ENCODE results near the gene PRDM15.

The PRDM15 gene

DNA sequence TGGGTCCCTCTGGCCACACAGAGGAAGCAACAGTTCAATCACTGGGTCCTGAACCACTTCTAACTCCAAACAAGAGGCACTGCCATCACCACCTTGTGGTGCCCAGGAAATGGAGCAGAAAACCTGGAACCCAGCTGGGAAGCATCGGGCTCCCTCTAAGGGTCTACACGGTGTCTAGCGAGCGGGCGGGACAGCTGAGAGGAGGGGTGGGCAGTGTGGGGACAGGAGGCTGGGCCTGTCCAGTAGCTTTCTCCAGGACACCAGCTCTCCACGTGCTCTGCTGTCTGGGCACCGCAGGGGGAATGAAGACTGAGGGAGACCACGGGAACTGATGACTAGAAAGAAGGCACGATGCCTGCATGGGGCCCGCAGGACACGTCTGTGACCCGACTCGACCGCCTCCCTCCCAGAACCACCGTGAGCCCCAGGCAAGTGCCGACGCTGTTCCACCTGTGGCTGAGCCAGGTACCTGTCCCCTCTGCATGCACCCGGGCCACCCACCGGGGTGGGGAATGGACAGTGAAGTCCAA lies 5.4 kb upstream of the PRDM15 start:
- Histone ChIP-seq H3K9me3 (ENCODE audit: control insufficient read depth, insufficient read depth, low read length) (no peaks in the 10 kb centered on the region), H3K9ac (ENCODE audit: low read depth, low read length) (no peak overlapping the region), H3K4me1 (ENCODE audit: insufficient read depth, low read length) (peaks cover 8% of the 10 kb centered on the region; the same call in 1 of the 2 replicates), H3K36me3 (ENCODE audit: insufficient read depth, low read length) (no peaks in the 10 kb centered on the region)

DNA sequence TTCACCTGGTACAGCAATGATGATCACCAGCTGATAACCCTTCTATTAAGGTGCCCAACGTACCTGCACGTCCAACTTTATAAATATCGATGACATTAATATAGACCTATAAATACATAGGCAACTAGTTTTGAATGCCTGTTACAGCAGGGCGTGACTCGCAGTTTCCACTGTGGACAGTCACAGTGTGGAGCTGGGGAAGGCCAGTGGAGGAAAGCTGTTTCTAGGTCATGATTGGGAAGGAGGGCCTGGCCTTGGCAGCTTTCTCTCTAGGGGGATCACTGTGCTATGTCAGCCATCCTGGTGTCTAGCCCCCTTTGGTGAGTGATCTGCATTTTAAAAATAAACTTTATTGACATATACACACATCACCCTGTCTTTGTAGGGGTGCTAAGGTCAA lies 4.4 kb upstream of the PRDM15 start:
- no peak overlapping the region for H3K9ac ChIP-seq (ENCODE audit: low read depth, low read length)
- H3K4me1 ChIP-seq (ENCODE audit: insufficient read depth, low read length), result peaks cover 8% of the 10 kb centered on the region; the same call in 1 of the 2 replicates
- H3K36me3 ChIP-seq (ENCODE audit: insufficient read depth, low read length), result no peaks in the 10 kb centered on the region
- no peaks in the 10 kb centered on the region for H3K9me3 ChIP-seq (ENCODE audit: control insufficient read depth, insufficient read depth, low read length)

DNA sequence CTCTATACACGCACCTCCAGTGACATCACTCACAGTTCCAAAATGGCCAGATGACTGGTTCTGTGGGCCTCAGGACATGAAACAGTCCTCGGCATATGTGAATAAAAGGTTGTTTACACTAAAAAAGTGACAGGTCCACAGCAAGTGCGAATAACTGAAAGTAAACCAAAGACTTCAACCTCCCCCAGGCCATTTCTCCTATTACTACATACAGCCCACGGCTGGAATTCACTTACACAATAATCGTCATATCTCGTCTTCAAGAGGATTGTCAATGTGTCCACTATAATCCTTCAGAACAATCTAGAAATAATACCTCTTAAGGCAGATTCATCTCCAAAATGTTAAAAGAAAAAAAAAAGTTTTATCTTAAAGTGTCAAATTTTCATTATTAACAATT lies 1.9 kb upstream of the PRDM15 start:
- Histone ChIP-seq H3K9ac (ENCODE audit: low read depth, low read length) (no peak overlapping the region), H3K9me3 (ENCODE audit: control insufficient read depth, insufficient read depth, low read length) (no peaks in the 10 kb centered on the region), H3K4me1 (ENCODE audit: insufficient read depth, low read length) (peaks cover 8% of the 10 kb centered on the region; the same call in 1 of the 2 replicates), H3K36me3 (ENCODE audit: insufficient read depth, low read length) (no peaks in the 10 kb centered on the region)

DNA sequence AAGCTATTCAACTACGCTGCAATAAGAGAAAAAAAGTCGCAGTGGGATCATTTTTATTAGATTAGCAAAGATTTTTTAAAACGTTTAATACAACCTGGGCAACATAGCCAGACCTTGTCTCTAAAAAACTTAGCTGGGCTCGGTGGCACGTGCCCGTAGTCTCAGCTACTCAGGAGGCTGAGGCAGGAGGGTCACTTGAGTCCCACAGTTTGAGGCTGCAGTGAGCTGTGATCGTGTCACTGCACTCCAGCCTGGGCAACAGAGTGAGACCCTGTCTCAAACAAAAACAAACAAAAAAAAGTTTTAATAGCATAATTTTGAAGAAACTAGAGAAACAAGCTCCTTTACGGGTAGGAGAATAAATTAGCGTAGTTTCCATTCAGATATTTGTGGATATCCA lies 1.0 kb upstream of the PRDM15 start:
- H3K4me1 ChIP-seq (ENCODE audit: insufficient read depth, low read length), result peaks cover 4% of the 10 kb centered on the region; the same call in 1 of the 2 replicates
- no peaks in the 10 kb centered on the region for H3K36me3 ChIP-seq (ENCODE audit: insufficient read depth, low read length)
- H3K9ac ChIP-seq (ENCODE audit: low read depth, low read length), result peak overlapping the region; percentile 77; the same call in 1 of the 2 replicates
- no peaks in the 10 kb centered on the region for H3K9me3 ChIP-seq (ENCODE audit: control insufficient read depth, insufficient read depth, low read length)

DNA sequence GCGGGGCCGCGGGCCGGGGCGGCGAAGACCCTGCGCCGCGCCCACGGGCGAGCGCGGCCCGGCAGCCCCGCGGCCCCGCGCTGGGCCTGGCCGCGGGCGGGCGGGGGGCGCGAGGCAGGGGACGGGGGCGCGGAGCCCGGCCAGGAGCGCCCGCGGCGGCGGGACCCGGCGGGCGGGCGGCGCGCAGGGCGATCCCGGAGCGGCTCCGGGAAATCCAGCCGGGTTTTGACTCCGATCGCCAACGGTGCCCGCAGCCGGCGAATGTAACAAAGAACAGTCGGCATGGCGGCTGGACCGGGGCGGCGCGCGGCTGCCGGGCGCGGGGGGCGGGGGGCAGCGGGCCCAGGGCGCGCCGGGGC lies 334 bp downstream of the PRDM15 start:
- peak overlapping the region; percentile 91; the same call in 1 of the 2 replicates for H3K9ac ChIP-seq (ENCODE audit: low read depth, low read length)
- no peaks in the 10 kb centered on the region for H3K4me1 ChIP-seq (ENCODE audit: insufficient read depth, low read length)
- no peaks in the 10 kb centered on the region for H3K36me3 ChIP-seq (ENCODE audit: insufficient read depth, low read length)
- no peaks in the 10 kb centered on the region for H3K9me3 ChIP-seq (ENCODE audit: control insufficient read depth, insufficient read depth, low read length)

GRCh38 chr21:41877901-41878830 lies 978 bp downstream of the PRDM15 start:
- Histone ChIP-seq H3K9me3 (ENCODE audit: control insufficient read depth, insufficient read depth, low read length) (no peaks in the 10 kb centered on the region), H3K9ac (ENCODE audit: low read depth, low read length) (peak overlapping the region; percentile 91), H3K4me1 (ENCODE audit: insufficient read depth, low read length) (no peaks in the 10 kb centered on the region), H3K36me3 (ENCODE audit: insufficient read depth, low read length) (no peaks in the 10 kb centered on the region)

GRCh38 chr21:41876928-41877652 lies 2.1 kb downstream of the PRDM15 start:
- H3K4me1 ChIP-seq (ENCODE audit: insufficient read depth, low read length), result no peaks in the 10 kb centered on the region
- H3K9me3 ChIP-seq (ENCODE audit: control insufficient read depth, insufficient read depth, low read length), result no peaks in the 10 kb centered on the region
- H3K9ac ChIP-seq (ENCODE audit: low read depth, low read length), result no peak overlapping the region
- no peaks in the 10 kb centered on the region for H3K36me3 ChIP-seq (ENCODE audit: insufficient read depth, low read length)

DNA sequence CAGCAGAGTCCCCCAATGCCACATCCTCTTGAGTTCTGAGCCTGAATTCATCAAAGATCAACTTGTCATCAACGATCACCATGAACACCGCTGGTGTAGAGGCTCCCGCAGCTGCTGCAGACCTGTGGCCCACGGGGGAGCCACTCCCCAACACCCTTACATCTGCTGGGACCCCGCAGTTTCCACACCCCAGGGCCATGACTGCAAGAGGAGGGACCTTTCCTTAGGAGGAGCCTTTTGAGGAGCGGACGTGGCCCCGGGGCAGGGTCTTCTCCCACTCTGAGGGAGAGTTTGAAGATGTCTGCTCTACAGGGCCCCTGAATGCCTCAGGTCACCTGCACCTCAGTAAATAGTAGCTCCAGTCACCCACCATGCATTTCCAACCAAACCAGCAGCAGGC lies 2.7 kb downstream of the PRDM15 start:
- H3K9ac ChIP-seq (ENCODE audit: low read depth, low read length), result no peak overlapping the region
- no peaks in the 10 kb centered on the region for H3K9me3 ChIP-seq (ENCODE audit: control insufficient read depth, insufficient read depth, low read length)
- H3K4me1 ChIP-seq (ENCODE audit: insufficient read depth, low read length), result 0 out of 2 replicates have a peak, but pooled peaks cover 2% of the 10 kb centered on the region
- H3K36me3 ChIP-seq (ENCODE audit: insufficient read depth, low read length), result no peaks in the 10 kb centered on the region

DNA sequence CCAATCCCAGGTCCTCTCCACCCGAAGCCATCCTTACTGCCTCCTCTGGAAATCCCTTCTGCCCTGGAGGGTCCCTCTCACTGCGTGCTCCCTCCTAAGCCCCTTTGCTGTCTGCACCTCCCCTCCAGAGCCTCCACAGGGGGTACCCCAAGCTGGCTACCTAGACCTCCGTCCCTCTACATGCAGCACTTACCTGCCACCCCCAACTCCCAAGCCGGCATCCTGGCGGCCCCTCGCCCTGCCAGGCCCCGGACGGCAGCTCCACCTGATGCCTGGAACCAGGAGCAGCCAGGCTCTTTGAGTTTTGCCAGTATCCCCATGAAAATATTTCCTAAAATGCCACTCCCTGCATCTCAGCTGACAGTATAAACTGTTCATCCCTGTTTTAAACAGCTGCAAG lies 4.1 kb downstream of the PRDM15 start:
- Histone ChIP-seq H3K4me1 (ENCODE audit: insufficient read depth, low read length) (0 out of 2 replicates have a peak, but pooled peaks cover 3% of the 10 kb centered on the region), H3K9me3 (ENCODE audit: control insufficient read depth, insufficient read depth, low read length) (no peaks in the 10 kb centered on the region), H3K36me3 (ENCODE audit: insufficient read depth, low read length) (no peaks in the 10 kb centered on the region), H3K9ac (ENCODE audit: low read depth, low read length) (no peak overlapping the region)

DNA sequence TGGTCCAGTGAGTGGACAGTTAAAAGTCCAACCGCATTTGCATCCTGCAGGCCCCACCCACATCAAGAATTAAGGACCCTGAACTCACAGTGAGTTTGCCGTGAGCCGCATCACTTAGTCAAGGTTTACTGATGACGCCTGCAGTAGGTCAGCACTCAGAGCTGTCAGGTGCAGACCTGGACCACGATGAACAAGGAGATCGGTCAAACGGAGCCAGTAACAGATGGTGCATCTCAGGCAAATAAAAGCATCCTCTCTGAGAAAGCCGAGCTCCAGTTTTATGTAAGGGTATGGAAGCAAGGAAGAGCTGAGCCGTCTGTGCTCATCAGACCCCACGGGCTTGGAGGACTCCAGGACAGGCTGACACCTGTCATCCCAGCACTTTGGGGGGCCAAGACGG lies 4.5 kb downstream of the PRDM15 start:
- no peak overlapping the region for H3K9ac ChIP-seq (ENCODE audit: low read depth, low read length)
- H3K4me1 ChIP-seq (ENCODE audit: insufficient read depth, low read length), result 0 out of 2 replicates have a peak, but pooled peaks cover 3% of the 10 kb centered on the region
- H3K9me3 ChIP-seq (ENCODE audit: control insufficient read depth, insufficient read depth, low read length), result no peaks in the 10 kb centered on the region
- no peaks in the 10 kb centered on the region for H3K36me3 ChIP-seq (ENCODE audit: insufficient read depth, low read length)

GRCh38 chr21:41873426-41873825 lies 5.7 kb downstream of the PRDM15 start:
- Histone ChIP-seq H3K36me3 (ENCODE audit: insufficient read depth, low read length) (no peaks in the 10 kb centered on the region), H3K9ac (ENCODE audit: low read depth, low read length) (no peak overlapping the region), H3K4me1 (ENCODE audit: insufficient read depth, low read length) (0 out of 2 replicates have a peak, but pooled peaks cover 3% of the 10 kb centered on the region), H3K9me3 (ENCODE audit: control insufficient read depth, insufficient read depth, low read length) (no peaks in the 10 kb centered on the region)

DNA sequence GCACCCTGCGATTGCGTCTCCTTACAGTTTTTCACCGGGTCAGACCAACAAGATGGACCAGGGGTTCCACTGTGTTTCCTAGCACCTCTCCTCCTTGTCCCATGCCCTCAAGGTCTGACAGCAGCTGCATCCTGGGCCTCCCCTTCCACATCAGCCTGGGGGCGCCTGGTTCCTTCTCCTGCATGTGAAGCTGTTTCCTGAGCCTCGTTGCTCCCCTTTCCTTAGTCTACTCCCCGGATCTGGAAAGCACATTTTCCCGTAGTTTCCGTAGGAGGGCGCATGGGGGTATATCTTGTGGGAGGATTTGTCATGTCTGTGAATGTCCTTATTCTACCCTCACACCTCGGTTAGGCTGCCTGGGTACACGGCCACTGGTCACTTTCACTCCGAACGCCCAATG lies 6.1 kb downstream of the PRDM15 start:
- Histone ChIP-seq H3K9ac (ENCODE audit: low read depth, low read length) (no peak overlapping the region), H3K4me1 (ENCODE audit: insufficient read depth, low read length) (0 out of 2 replicates have a peak, but pooled peaks cover 3% of the 10 kb centered on the region), H3K36me3 (ENCODE audit: insufficient read depth, low read length) (no peaks in the 10 kb centered on the region), H3K9me3 (ENCODE audit: control insufficient read depth, insufficient read depth, low read length) (no peaks in the 10 kb centered on the region)

GRCh38 chr21:41871293-41872030 lies 7.7 kb downstream of the PRDM15 start:
- H3K36me3 ChIP-seq (ENCODE audit: insufficient read depth, low read length), result no peaks in the 10 kb centered on the region
- H3K4me1 ChIP-seq (ENCODE audit: insufficient read depth, low read length), result 0 out of 2 replicates have a peak, but pooled peaks cover 3% of the 10 kb centered on the region
- no peak overlapping the region for H3K9ac ChIP-seq (ENCODE audit: low read depth, low read length)
- H3K9me3 ChIP-seq (ENCODE audit: control insufficient read depth, insufficient read depth, low read length), result no peaks in the 10 kb centered on the region

- Histone ChIP-seq H3K4me1 (ENCODE audit: insufficient read depth, low read length) (0 out of 2 replicates have a peak, but pooled peaks cover 3% of the 10 kb centered on the region), H3K9me3 (ENCODE audit: control insufficient read depth, insufficient read depth, low read length) (no peaks in the 10 kb centered on the region), H3K9ac (ENCODE audit: low read depth, low read length) (no peak overlapping the region)
Measured at GRCh38 chr21:41869771-41870170, 9.4 kb downstream of the PRDM15 start.

More at GRCh38 chr21:41869771-41870170, 9.4 kb downstream of the PRDM15 start:
- H3K36me3 ChIP-seq (ENCODE audit: insufficient read depth, low read length), result no peaks in the 10 kb centered on the region

Measured in ES-I3 (cell line).